Endothelial cell (in vitro differentiated cells): ENCODE data around the gene TP53INP2. TPM values are rescaled to one million over a fixed set of nuclear protein-coding genes. Genes with fewer than 3 reads are reported as not detected.

Experiments used
- DNase-seq: peaks from one replicate; pipeline ENCODE4 v3.0.0; 2021; ENCODE audit warnings: low spot score
- H3K27ac Mint-ChIP-seq: one replicate; pipeline ENCODE4 v1.8.0; 2021; ENCODE audit warnings: mixed read lengths, inconsistent platforms; ENCODE audit not compliant: unreplicated experiment
- H3K27me3 Mint-ChIP-seq: one replicate; pipeline ENCODE4 v1.8.0; 2021; ENCODE audit warnings: mild to moderate bottlenecking, moderate library complexity, mixed read lengths, inconsistent platforms; ENCODE audit not compliant: unreplicated experiment
- H3K36me3 Mint-ChIP-seq: one replicate; pipeline ENCODE4 v1.8.0; 2021; ENCODE audit warnings: mild to moderate bottlenecking, low read depth, mixed read lengths, inconsistent platforms; ENCODE audit not compliant: unreplicated experiment
- H3K4me1 Mint-ChIP-seq: one replicate; pipeline ENCODE4 v1.8.0; 2021; ENCODE audit warnings: mild to moderate bottlenecking, mixed read lengths, inconsistent platforms; ENCODE audit not compliant: unreplicated experiment
- H3K4me3 Mint-ChIP-seq: one replicate; pipeline ENCODE4 v1.8.0; 2021; ENCODE audit warnings: mild to moderate bottlenecking, mixed read lengths, inconsistent platforms; ENCODE audit not compliant: unreplicated experiment
- H3K9me3 Mint-ChIP-seq: one replicate; pipeline ENCODE4 v1.8.0; 2021; ENCODE audit warnings: mixed read lengths, inconsistent platforms; ENCODE audit not compliant: unreplicated experiment
- CTCF ChIP-seq: fragments of 200-600 bp; sonication (generic); IDR thresholded peaks from one replicate; pipeline ENCODE4 v1.5.0; 2021; ENCODE audit warnings: antibody characterized with exemption; ENCODE audit not compliant: unreplicated experiment
- total RNA-seq: library from RNA; stranded (reverse); fragmentation: NEBNext Ultra II Directional; extraction: Animal tissue kit (Norgen Biotek cat#: 25700); gene quantifications from one replicate; pipeline ENCODE4 v1.2.1, GENCODE V29; 2021; ENCODE audit not compliant: unreplicated experiment

Gene TP53INP2
- total RNA-seq, 1 donor from 2014 or later: 68.5 TPM

DNA sequence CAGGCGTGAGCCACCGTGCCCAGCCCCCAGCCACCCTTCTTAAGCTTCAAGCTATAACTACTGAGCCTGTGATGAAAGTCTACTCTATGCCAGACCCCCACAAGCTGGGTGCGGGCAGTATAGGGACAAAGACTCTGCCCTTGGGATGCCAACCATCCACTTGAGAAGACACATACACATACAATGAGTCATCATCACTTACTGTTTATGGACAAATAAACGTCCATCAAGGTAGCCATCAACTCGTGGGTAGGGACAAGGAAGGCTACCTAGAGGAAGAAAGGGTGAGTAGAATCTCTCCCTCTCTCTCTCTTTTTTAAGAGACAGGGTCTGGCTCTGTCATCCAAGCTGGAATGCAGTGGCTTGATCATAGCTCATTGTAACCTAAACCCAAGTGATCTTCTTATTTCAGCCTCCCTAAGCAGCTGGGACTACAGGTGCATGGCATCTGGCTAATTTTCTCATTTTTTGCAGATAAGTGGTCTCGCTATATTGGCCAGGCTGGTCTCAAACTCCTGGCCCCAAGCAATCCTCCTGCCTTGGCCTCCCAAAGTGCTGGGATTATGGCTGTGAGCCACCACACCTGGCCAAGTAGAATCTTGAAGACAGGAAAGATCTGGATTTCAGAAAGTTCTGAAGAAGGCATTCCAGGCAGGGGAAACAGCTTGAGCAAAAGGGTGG is 2.6 kb upstream of the TP53INP2 start:
- H3K27ac Mint-ChIP-seq: peak overlapping the region; percentile 28
- DNase-seq: no peak
- H3K27me3 Mint-ChIP-seq: peaks cover 15% of the 10 kb centered on the region
- no peaks in the 10 kb centered on the region for H3K9me3 Mint-ChIP-seq
- peaks cover 36% of the 10 kb centered on the region for H3K4me1 Mint-ChIP-seq
- no peak for TF ChIP-seq CTCF
- H3K4me3 Mint-ChIP-seq: peak overlapping the region; percentile 5
- H3K36me3 Mint-ChIP-seq: peaks cover 14% of the 10 kb centered on the region

DNA sequence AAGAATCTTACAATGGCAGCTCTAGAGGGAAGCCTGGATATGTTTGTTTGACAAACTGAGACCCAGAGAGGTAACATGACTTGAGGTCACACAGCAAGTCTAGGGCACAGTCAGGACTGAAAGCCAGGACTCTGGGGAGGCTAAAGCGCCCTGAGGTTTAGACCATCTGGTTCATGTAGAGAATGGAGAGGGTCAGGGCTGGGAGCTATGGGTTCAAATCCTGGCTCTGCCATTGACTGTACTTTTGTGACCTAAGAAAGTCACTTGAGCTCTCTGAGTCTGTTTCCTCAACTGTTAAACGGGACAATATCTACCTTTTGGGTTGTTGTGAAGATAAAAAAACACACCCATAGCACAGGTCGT is 1.1 kb upstream of the TP53INP2 start:
- Mint-ChIP-seq H3K9me3 (no peaks in the 10 kb centered on the region), H3K27me3 (peaks cover 14% of the 10 kb centered on the region), H3K36me3 (peaks cover 20% of the 10 kb centered on the region), H3K4me3 (peak overlapping the region; percentile 99), H3K4me1 (peaks cover 42% of the 10 kb centered on the region), H3K27ac (peak overlapping the region; percentile 98)
- DNase-seq: no peak
- TF ChIP-seq CTCF: no peak

DNA sequence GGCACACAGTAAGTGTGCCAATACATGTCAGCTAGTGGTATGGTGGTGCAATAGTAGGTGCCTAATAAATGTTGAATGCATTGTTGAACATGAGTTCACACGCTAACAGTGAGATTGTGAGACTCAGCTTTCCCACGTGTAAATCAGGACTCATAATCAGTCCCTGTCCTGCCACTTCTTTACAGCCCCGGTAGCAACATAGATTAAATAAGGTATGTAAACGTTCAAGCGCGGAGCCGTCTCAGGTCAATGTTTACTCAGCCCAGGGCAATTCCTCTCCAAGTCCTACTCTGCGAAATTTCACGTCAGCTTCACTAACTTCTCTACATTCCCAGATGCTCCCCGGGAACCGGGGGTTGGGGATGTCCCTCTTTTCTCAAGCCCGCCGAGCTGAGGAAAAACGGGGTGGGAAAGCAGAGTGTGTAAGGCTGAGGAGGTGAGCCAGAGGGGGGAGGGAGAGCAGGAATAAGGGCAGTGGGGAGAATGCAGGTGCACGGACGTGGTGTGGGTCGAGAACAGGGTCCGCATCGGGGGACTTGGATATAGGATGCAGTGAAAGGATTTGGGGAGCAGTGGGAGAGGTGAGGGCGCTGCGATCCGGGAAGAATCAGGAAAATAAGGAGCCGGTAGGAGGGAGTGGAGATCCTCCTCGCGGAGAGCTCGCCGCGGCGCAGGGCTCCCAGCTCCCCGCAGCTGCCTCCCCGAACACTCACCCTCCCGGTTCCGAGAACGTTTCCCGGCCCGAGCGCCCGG is 544 bp upstream of the TP53INP2 start:
- Mint-ChIP-seq H3K36me3 (peaks cover 24% of the 10 kb centered on the region), H3K27ac (peak overlapping the region; percentile 98), H3K9me3 (no peaks in the 10 kb centered on the region), H3K27me3 (peaks cover 14% of the 10 kb centered on the region), H3K4me1 (peaks cover 48% of the 10 kb centered on the region), H3K4me3 (peak overlapping the region; percentile 99)
- DNase-seq: peak; percentile 33
- TF ChIP-seq CTCF: no peak

GRCh38 chr20:34705008-34705396 is 858 bp downstream of the TP53INP2 start:
- H3K4me1 Mint-ChIP-seq: peaks cover 49% of the 10 kb centered on the region
- H3K4me3 Mint-ChIP-seq: peak overlapping the region; percentile 96
- peaks cover 24% of the 10 kb centered on the region for H3K36me3 Mint-ChIP-seq
- no peak for TF ChIP-seq CTCF
- no peak for DNase-seq
- no peaks in the 10 kb centered on the region for H3K9me3 Mint-ChIP-seq
- H3K27ac Mint-ChIP-seq: peak overlapping the region; percentile 89
- H3K27me3 Mint-ChIP-seq: peaks cover 14% of the 10 kb centered on the region
